ENCODE data around the gene PPP2R3A.
A peak's percentile ranks its signal among the peaks of the same experiment; 100 is the strongest.
"Not testable (repeated sequence)": the region's sequence is repeated elsewhere in the genome, so short reads cannot be mapped to it uniquely, and the experiment has no call there.

Gene PPP2R3A

GRCh38 chr3:135965506-135966270, at the start of gene PPP2R3A:
Gene PPP2R3A (plus strand): TSS chr3:135965728. CDS start chr3:136001499, 35,771 bp downstream.
- peak; percentile 38 to 50 for DNase-seq (ENCODE audit: low read depth in 2 of 2)

GRCh38 chr3:135916310-135916709, 49.2 kb upstream of the PPP2R3A start:
- no peak for DNase-seq (ENCODE audit: low read depth in 2 of 2)

GRCh38 chr3:135917076-135917475, 48.5 kb upstream of the PPP2R3A start:
- DNase-seq (ENCODE audit: low read depth in 2 of 2): no peak

GRCh38 chr3:135917927-135918597, 47.5 kb upstream of the PPP2R3A start:
- DNase-seq (ENCODE audit: low read depth in 2 of 2): no peak

- DNase-seq (ENCODE audit: low read depth in 2 of 2): no peak
Observed at GRCh38 chr3:135918600-135918999, 46.9 kb upstream of the PPP2R3A start.

GRCh38 chr3:135920275-135920674, 45.3 kb upstream of the PPP2R3A start:
- no peak for DNase-seq (ENCODE audit: low read depth in 2 of 2)

GRCh38 chr3:135922903-135923250, 42.7 kb upstream of the PPP2R3A start:
- no peak for DNase-seq (ENCODE audit: low read depth in 2 of 2)

GRCh38 chr3:135924506-135924905, 41.0 kb upstream of the PPP2R3A start:
- no peak for DNase-seq (ENCODE audit: low read depth in 2 of 2)

GRCh38 chr3:135926664-135927063, 38.9 kb upstream of the PPP2R3A start:
- no peak for DNase-seq (ENCODE audit: low read depth in 2 of 2)

- no peak for DNase-seq (ENCODE audit: low read depth in 2 of 2)
Observed at GRCh38 chr3:135927155-135927554, 38.4 kb upstream of the PPP2R3A start.

GRCh38 chr3:135929670-135930069, 35.9 kb upstream of the PPP2R3A start:
- DNase-seq (ENCODE audit: low read depth in 2 of 2): no peak

GRCh38 chr3:135930255-135930654, 35.3 kb upstream of the PPP2R3A start:
- no peak for DNase-seq (ENCODE audit: low read depth in 2 of 2)

GRCh38 chr3:135935171-135935570, 30.4 kb upstream of the PPP2R3A start:
- DNase-seq (ENCODE audit: low read depth in 2 of 2): not testable (repeated sequence)

GRCh38 chr3:135937766-135938165, 27.8 kb upstream of the PPP2R3A start:
- not testable (repeated sequence) for DNase-seq (ENCODE audit: low read depth in 2 of 2)

GRCh38 chr3:135944831-135945230, 20.7 kb upstream of the PPP2R3A start:
- DNase-seq (ENCODE audit: low read depth in 2 of 2): no peak

GRCh38 chr3:135950941-135951340, 14.6 kb upstream of the PPP2R3A start:
- no peak for DNase-seq (ENCODE audit: low read depth in 2 of 2)

GRCh38 chr3:135964160-135964955, 1.2 kb upstream of the PPP2R3A start:
- no peak for DNase-seq (ENCODE audit: low read depth in 2 of 2)

GRCh38 chr3:135965129-135965505, 411 bp upstream of the PPP2R3A start:
- no peak for DNase-seq (ENCODE audit: low read depth in 2 of 2)

GRCh38 chr3:135966271-135966961, 888 bp downstream of the PPP2R3A start:
- DNase-seq (ENCODE audit: low read depth in 2 of 2): no peak

GRCh38 chr3:135966962-135967274, 1.4 kb downstream of the PPP2R3A start:
- no peak for DNase-seq (ENCODE audit: low read depth in 2 of 2)

- DNase-seq (ENCODE audit: low read depth in 2 of 2): no peak
Observed at GRCh38 chr3:135967867-135968266, 2.3 kb downstream of the PPP2R3A start.

- DNase-seq (ENCODE audit: low read depth in 2 of 2): no peak
Observed at GRCh38 chr3:135970506-135971116, 5.1 kb downstream of the PPP2R3A start.
